ENCODE measurements around the gene SPATA2.

- TF ChIP-seq MYC (IDR thresholded peaks at IDR 0.05; ENCODE audit: low read depth, low read length) = no peak
- no peak for TF ChIP-seq CTCF (IDR thresholded peaks at IDR 0.05; ENCODE audit: extremely low read depth in 1 of 2, insufficient read depth in 1 of 2, low read depth in 1 of 2, low read length in 2 of 2)
Observed at GRCh38 chr20:49854190-49854875, 61.0 kb downstream of the SPATA2 start.

Data from endothelial cell of umbilical vein (primary cell).